Gastrocnemius medialis (tissue), 4 donors: ENCODE data around the gene PPFIBP2.

Experiments
- POLR2A ChIP-seq, 2 donors: fragments of 450-650 bp; IDR thresholded peaks; one replicate each; pipeline ENCODE4 v1.6.1; 2017; ENCODE audit warnings: antibody characterized with exemption in 2 of 2, mild to moderate bottlenecking in 2 of 2, moderate library complexity in 2 of 2
- TF ChIP-seq, protein P1 (sequence below), 5 experiments: fragments of 450-650 bp in 3 of 5; fragments of 200-600 bp in 2 of 5; sonication (generic) in 2 of 5; IDR thresholded peaks in 4 of 5; conservative IDR thresholded peaks in 1 of 5; 1 replicate in 4 of 5; 2 replicates in 1 of 5; pipeline ENCODE4 v1.5.1; 2016 to 2019; ENCODE audit warnings: antibody characterized with exemption in 5 of 5, mild to moderate bottlenecking in 3 of 5, moderate library complexity in 3 of 5

DNA sequence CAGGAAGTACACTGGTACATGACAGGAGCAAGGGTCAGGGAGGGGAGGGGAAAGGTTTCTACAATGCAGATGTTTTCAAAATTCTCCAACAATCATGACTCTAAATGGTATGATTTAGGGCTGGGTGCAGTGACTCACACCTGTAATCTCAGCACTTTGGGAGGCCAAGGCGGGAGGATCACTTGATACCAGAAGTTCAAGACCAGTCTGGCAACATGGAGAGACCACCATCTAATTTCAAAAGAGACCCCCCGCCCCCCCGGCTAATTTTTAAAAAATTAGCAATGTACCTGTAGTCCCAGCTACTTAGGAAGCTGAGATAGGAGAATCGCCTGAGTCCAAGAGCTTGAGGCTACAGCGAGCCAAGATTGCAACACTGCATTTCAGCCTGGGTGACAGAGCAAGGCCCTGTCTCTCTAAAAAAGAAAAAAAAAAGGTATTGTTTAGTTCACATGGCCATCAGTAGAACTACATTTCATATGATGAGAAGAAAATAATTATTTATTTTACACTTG, 44.4 kb upstream of the PPFIBP2 start:
- TF ChIP-seq, protein P1, sequence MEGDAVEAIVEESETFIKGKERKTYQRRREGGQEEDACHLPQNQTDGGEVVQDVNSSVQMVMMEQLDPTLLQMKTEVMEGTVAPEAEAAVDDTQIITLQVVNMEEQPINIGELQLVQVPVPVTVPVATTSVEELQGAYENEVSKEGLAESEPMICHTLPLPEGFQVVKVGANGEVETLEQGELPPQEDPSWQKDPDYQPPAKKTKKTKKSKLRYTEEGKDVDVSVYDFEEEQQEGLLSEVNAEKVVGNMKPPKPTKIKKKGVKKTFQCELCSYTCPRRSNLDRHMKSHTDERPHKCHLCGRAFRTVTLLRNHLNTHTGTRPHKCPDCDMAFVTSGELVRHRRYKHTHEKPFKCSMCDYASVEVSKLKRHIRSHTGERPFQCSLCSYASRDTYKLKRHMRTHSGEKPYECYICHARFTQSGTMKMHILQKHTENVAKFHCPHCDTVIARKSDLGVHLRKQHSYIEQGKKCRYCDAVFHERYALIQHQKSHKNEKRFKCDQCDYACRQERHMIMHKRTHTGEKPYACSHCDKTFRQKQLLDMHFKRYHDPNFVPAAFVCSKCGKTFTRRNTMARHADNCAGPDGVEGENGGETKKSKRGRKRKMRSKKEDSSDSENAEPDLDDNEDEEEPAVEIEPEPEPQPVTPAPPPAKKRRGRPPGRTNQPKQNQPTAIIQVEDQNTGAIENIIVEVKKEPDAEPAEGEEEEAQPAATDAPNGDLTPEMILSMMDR (IDR thresholded peaks at IDR 0.05 in 4 of 5, conservative IDR thresholded peaks at IDR 0.05 in 1 of 5) = no peak
- TF ChIP-seq POLR2A (IDR thresholded peaks at IDR 0.05) = no peak
